ENCODE results near the gene SPACA1.
"Not testable (repeated sequence)": the region's sequence is repeated elsewhere in the genome, so short reads cannot be mapped to it uniquely, and the experiment has no call there.

The SPACA1 gene

GRCh38 chr6:88047510-88048150 is at the start of gene SPACA1:
Gene SPACA1, plus strand, starts transcription at chr6:88047841. Its CDS starts 65 bp downstream, at chr6:88047906.
- no peak for DNase-seq

- DNase-seq = no peak
Measured at GRCh38 chr6:88000713-88001112, 46.9 kb upstream of the SPACA1 start.

- not testable (repeated sequence) for DNase-seq
Measured at GRCh38 chr6:88001279-88001678, 46.4 kb upstream of the SPACA1 start.

- DNase-seq = no peak
Measured at GRCh38 chr6:88004707-88005106, 42.9 kb upstream of the SPACA1 start.

- no peak for DNase-seq
Measured at GRCh38 chr6:88006557-88006956, 41.1 kb upstream of the SPACA1 start.

GRCh38 chr6:88008411-88008810 is 39.2 kb upstream of the SPACA1 start:
- DNase-seq = no peak

- no peak for DNase-seq
Measured at GRCh38 chr6:88008831-88009231, 38.8 kb upstream of the SPACA1 start.

GRCh38 chr6:88013015-88013414 is 34.6 kb upstream of the SPACA1 start:
- DNase-seq = no peak

- DNase-seq = no peak
Measured at GRCh38 chr6:88013554-88013953, 34.1 kb upstream of the SPACA1 start.

- no peak for DNase-seq
Measured at GRCh38 chr6:88020439-88020838, 27.2 kb upstream of the SPACA1 start.

GRCh38 chr6:88024696-88025095 is 22.9 kb upstream of the SPACA1 start:
- DNase-seq = no peak

- no peak for DNase-seq
Measured at GRCh38 chr6:88031550-88031949, 16.1 kb upstream of the SPACA1 start.

- no peak for DNase-seq
Measured at GRCh38 chr6:88044530-88044929, 3.1 kb upstream of the SPACA1 start.

- no peak for DNase-seq
Measured at GRCh38 chr6:88045521-88046136, 2.0 kb upstream of the SPACA1 start.

- no peak for DNase-seq
Measured at GRCh38 chr6:88048578-88048977, 937 bp downstream of the SPACA1 start.

- no peak for DNase-seq
Measured at GRCh38 chr6:88050140-88050818, 2.6 kb downstream of the SPACA1 start.

- DNase-seq = no peak
Measured at GRCh38 chr6:88059191-88059590, 11.6 kb downstream of the SPACA1 start.

GRCh38 chr6:88062376-88062775 is 14.7 kb downstream of the SPACA1 start:
- no peak for DNase-seq

- DNase-seq = no peak
Measured at GRCh38 chr6:88072462-88072861, 24.8 kb downstream of the SPACA1 start.

- no peak for DNase-seq
Measured at GRCh38 chr6:88074791-88075190, 27.1 kb downstream of the SPACA1 start.

GRCh38 chr6:88077305-88077704 is 29.7 kb downstream of the SPACA1 start:
- DNase-seq = no peak

- DNase-seq = no peak
Measured at GRCh38 chr6:88086792-88087191, 39.2 kb downstream of the SPACA1 start.

- DNase-seq = no peak
Measured at GRCh38 chr6:88089708-88090107, 42.1 kb downstream of the SPACA1 start.

- no peak for DNase-seq
Measured at GRCh38 chr6:88105741-88106340, 58.2 kb downstream of the SPACA1 start.
